PC-9 (cell line): Measurements from ENCODE around the gene DPY19L3. TPM values are rescaled to one million over a fixed set of nuclear protein-coding genes. Genes with fewer than 3 reads are reported as not detected.
A peak's percentile ranks its signal among the peaks of the same experiment; 100 is the strongest.

Source experiments
- BruUV-seq: library from RNA; stranded (reverse); fragments of 400-500 nt; replicated peaks from 2 replicates; lab custom pipeline; 2021; lab: Mats Ljungman, UMichigan
- CTCF ChIA-PET: fragments of 300-600 bp; sonication (Branson Sonifier 250); formaldehyde crosslinking; loops from one replicate; lab custom pipeline; 2022; ENCODE audit warnings: antibody characterized with exemption; lab: Charles Lee
- POLR2A ChIA-PET: fragments of 300-600 bp; sonication (Branson Sonifier 250); formaldehyde crosslinking; loops from one replicate; lab custom pipeline; 2022; ENCODE audit warnings: antibody characterized with exemption; ENCODE audit not compliant: unreplicated experiment; lab: Charles Lee
- DNase-seq, 2 experiments: peaks; one replicate each; pipeline versions ENCODE4 v3.0.0 to v3.0.0-alpha.2; 2015 to 2022; ENCODE audit warnings: mixed read lengths in 1 of 2
- H2AFZ ChIP-seq: fragments of 200-600 bp; sonication (generic); 2 replicates; pipeline ENCODE4 v1.8.1; 2017; ENCODE audit warnings: antibody characterized with exemption
- H3F3A ChIP-seq: fragments of 200-600 bp; sonication (generic); 2 replicates; pipeline ENCODE4 v1.8.1; 2017; ENCODE audit warnings: antibody characterized with exemption, mild to moderate bottlenecking, low read depth; ENCODE audit not compliant: insufficient read depth
- H3K27ac ChIP-seq: fragments of 200-600 bp; sonication (generic); 2 replicates; pipeline ENCODE4 v1.6.1; 2016; ENCODE audit warnings: mixed run types
- H3K27me3 ChIP-seq: fragments of 200-600 bp; sonication (generic); 2 replicates; pipeline ENCODE4 v1.6.1; 2016; ENCODE audit warnings: low read depth, mixed run types; ENCODE audit not compliant: insufficient read depth
- H3K36me3 ChIP-seq: fragments of 200-600 bp; sonication (generic); 2 replicates; pipeline ENCODE4 v1.6.1; 2016; ENCODE audit warnings: low read depth, mixed run types
- H3K4me1 ChIP-seq: fragments of 200-600 bp; sonication (generic); replicated peaks from 2 replicates; pipeline ENCODE4 v1.6.1; 2016; ENCODE audit warnings: mixed run types; ENCODE audit not compliant: insufficient read depth
- H3K4me2 ChIP-seq: fragments of 200-600 bp; sonication (generic); 2 replicates; pipeline ENCODE4 v1.6.1; 2017; ENCODE audit warnings: mixed run types
- H3K4me3 ChIP-seq: fragments of 200-600 bp; sonication (generic); 2 replicates; pipeline ENCODE4 v1.6.1; 2016; ENCODE audit warnings: mixed run types
- H3K79me2 ChIP-seq: fragments of 200-600 bp; sonication (generic); 2 replicates; pipeline ENCODE4 v1.6.1; 2017; ENCODE audit warnings: low read depth, mixed run types
- H3K9me2 ChIP-seq: fragments of 200-600 bp; sonication (generic); 2 replicates; pipeline ENCODE4 v1.8.1; 2017; ENCODE audit warnings: mild to moderate bottlenecking; ENCODE audit not compliant: insufficient read depth
- H3K9me3 ChIP-seq: fragments of 200-600 bp; sonication (generic); 2 replicates; pipeline ENCODE4 v1.8.1; 2016; ENCODE audit warnings: low read depth; ENCODE audit not compliant: insufficient read depth
- H4K20me1 ChIP-seq: fragments of 200-600 bp; sonication (generic); 2 replicates; pipeline ENCODE4 v1.8.1; 2017; ENCODE audit not compliant: insufficient read depth
- CTCF ChIP-seq: fragments of 200-600 bp; sonication (generic); conservative IDR thresholded peaks from 2 replicates; pipeline ENCODE4 v1.6.1; 2017; ENCODE audit warnings: mixed run types, antibody characterized with exemption, mild to moderate bottlenecking, moderate library complexity
- EZH2 ChIP-seq: fragments of 200-600 bp; sonication (generic); IDR thresholded peaks from 2 replicates; pipeline ENCODE4 v1.8.0; 2017; ENCODE audit warnings: antibody characterized with exemption, low read depth
- intact Hi-C: fragments of 100-400 bp; cut with micrococcal nuclease; formaldehyde crosslinking; loops from one replicate; pipeline ENCODE4 v1.10.0; 2022; ENCODE audit not compliant: unreplicated experiment
- total RNA-seq: library from RNA; stranded (reverse); gene quantifications from 2 replicates; pipeline ENCODE4 v1.2.3, GENCODE V29; 2021

The DPY19L3 gene
- total RNA-seq, 1 experiment from 2014 or later = 22.3 TPM

GRCh38 chr19:32397671-32398101 lies 7.9 kb upstream of the DPY19L3 start:
- no peaks in the 10 kb centered on the region for H3K9me2 ChIP-seq
- no peaks in the 10 kb centered on the region for H3K79me2 ChIP-seq
- H3K4me1 ChIP-seq = no peaks in the 10 kb centered on the region
- DNase-seq = peak in 1 of 2 experiments; percentile 16
- H3K4me3 ChIP-seq = no peak overlapping the region
- no peak for TF ChIP-seq CTCF
- no peak for TF ChIP-seq EZH2
- H3K27ac ChIP-seq = no peak overlapping the region
- no peaks in the 10 kb centered on the region for H3F3A ChIP-seq
- H3K36me3 ChIP-seq = no peaks in the 10 kb centered on the region
- POLR2A ChIA-PET = no interaction called here
- H3K4me2 ChIP-seq = no peak overlapping the region
- no peak overlapping the region for H2AFZ ChIP-seq
- H4K20me1 ChIP-seq = no peaks in the 10 kb centered on the region
- H3K9me3 ChIP-seq = no peaks in the 10 kb centered on the region
- intact Hi-C loops = no loop called here
- CTCF ChIA-PET = interaction anchor here (0.7 kb wide), 1 partner anchor 22 kb away, joined by 3 read pairs; no protein-coding TSS in a partner anchor
- H3K27me3 ChIP-seq = no peaks in the 10 kb centered on the region
- BruUV-seq = no TSS peak

- DNase-seq = no peak
- TF ChIP-seq EZH2 = no peak
- POLR2A ChIA-PET = interaction anchor here (0.6 to 0.8 kb wide), 2 partner anchors 51 to 56 kb away, joined by 4 to 38 read pairs; no protein-coding TSS in a partner anchor
- BruUV-seq = no TSS peak
- H3K4me1 ChIP-seq = peaks cover 17% of the 10 kb centered on the region; the same call in 1 of the 2 replicates
- CTCF ChIA-PET = no interaction called here
- H3K4me2 ChIP-seq = no peak overlapping the region
- H3K9me3 ChIP-seq = no peaks in the 10 kb centered on the region
- H3K36me3 ChIP-seq = no peaks in the 10 kb centered on the region
- H3K4me3 ChIP-seq = no peak overlapping the region
- peaks cover 17% of the 10 kb centered on the region for H3K79me2 ChIP-seq
- intact Hi-C loops = no loop called here
- H3K9me2 ChIP-seq = no peaks in the 10 kb centered on the region
- no peak overlapping the region for H2AFZ ChIP-seq
- no peaks in the 10 kb centered on the region for H3F3A ChIP-seq
- no peaks in the 10 kb centered on the region for H3K27me3 ChIP-seq
- no peak overlapping the region for H3K27ac ChIP-seq
- H4K20me1 ChIP-seq = no peaks in the 10 kb centered on the region
Observed at GRCh38 chr19:32401992-32402391, 3.6 kb upstream of the DPY19L3 start.

- intact Hi-C loops = no loop called here
- CTCF ChIA-PET = no interaction called here
- Histone ChIP-seq H4K20me1 (no peaks in the 10 kb centered on the region), H3K4me1 (peaks cover 17% of the 10 kb centered on the region; the same call in 1 of the 2 replicates), H3K27me3 (no peaks in the 10 kb centered on the region), H2AFZ (no peak overlapping the region), H3K9me3 (no peaks in the 10 kb centered on the region), H3K36me3 (no peaks in the 10 kb centered on the region), H3K79me2 (peaks cover 17% of the 10 kb centered on the region), H3K4me3 (no peak overlapping the region), H3K9me2 (no peaks in the 10 kb centered on the region), H3K27ac (no peak overlapping the region), H3K4me2 (0 out of 2 replicates have a peak overlapping the region, but pooled peaks have one; percentile 93), H3F3A (no peaks in the 10 kb centered on the region)
- no peak for DNase-seq
- POLR2A ChIA-PET = no interaction called here
- no TSS peak for BruUV-seq
- no peak for TF ChIP-seq CTCF
- no peak for TF ChIP-seq EZH2
Observed at GRCh38 chr19:32403291-32403995, 2.1 kb upstream of the DPY19L3 start.
